Inflammatory macrophage treated with lipopolysaccharide for 4 hours (primary cell): ENCODE data around the gene MLLT3.

ENCODE experiments used
- DNase-seq: peaks from one replicate; pipeline ENCODE4 v3.0.0-alpha.2; 2020

The MLLT3 gene

GRCh38 chr9:20472342-20473045, 149.8 kb downstream of the MLLT3 start:
- no peak for DNase-seq

- no peak for DNase-seq
These were observed 155.8 kb downstream of the MLLT3 start for GRCh38 chr9:20466328-20467008.

- DNase-seq = no peak
These were observed 158.1 kb downstream of the MLLT3 start for GRCh38 chr9:20464242-20464641.

GRCh38 chr9:20463823-20464222, 158.5 kb downstream of the MLLT3 start:
- DNase-seq = no peak

GRCh38 chr9:20462410-20462809, 159.9 kb downstream of the MLLT3 start:
- no peak for DNase-seq

- no peak for DNase-seq
These were observed 175.0 kb downstream of the MLLT3 start for GRCh38 chr9:20447291-20447690.

GRCh38 chr9:20446248-20446647, 176.1 kb downstream of the MLLT3 start:
- DNase-seq = no peak

GRCh38 chr9:20442461-20443319, 179.6 kb downstream of the MLLT3 start:
- no peak for DNase-seq

- no peak for DNase-seq
These were observed 180.4 kb downstream of the MLLT3 start for GRCh38 chr9:20441711-20442423.

- no peak for DNase-seq
These were observed 181.1 kb downstream of the MLLT3 start for GRCh38 chr9:20441166-20441565.

GRCh38 chr9:20437476-20437875, 184.8 kb downstream of the MLLT3 start:
- DNase-seq = no peak

GRCh38 chr9:20436476-20437195, 185.7 kb downstream of the MLLT3 start:
- no peak for DNase-seq

GRCh38 chr9:20428976-20429375, 193.3 kb downstream of the MLLT3 start:
- no peak for DNase-seq

- DNase-seq = no peak
These were observed 194.9 kb downstream of the MLLT3 start for GRCh38 chr9:20427359-20427758.

GRCh38 chr9:20426019-20426418, 196.3 kb downstream of the MLLT3 start:
- DNase-seq = no peak

- DNase-seq = no peak
These were observed 202.8 kb downstream of the MLLT3 start for GRCh38 chr9:20419533-20419932.

- DNase-seq = no peak
These were observed 203.8 kb downstream of the MLLT3 start for GRCh38 chr9:20418485-20418884.

- no peak for DNase-seq
These were observed 204.8 kb downstream of the MLLT3 start for GRCh38 chr9:20417373-20418080.

GRCh38 chr9:20414150-20414549, 208.1 kb downstream of the MLLT3 start:
- DNase-seq = no peak

GRCh38 chr9:20409321-20410092, 212.8 kb downstream of the MLLT3 start:
- no peak for DNase-seq

GRCh38 chr9:20408513-20408912, 213.8 kb downstream of the MLLT3 start:
- no peak for DNase-seq
